Breast epithelium (tissue), 4 donors: Measurements from ENCODE around the gene JCAD. TPM values are rescaled to one million over a fixed set of nuclear protein-coding genes. Genes with fewer than 3 reads are reported as not detected.

ENCODE experiments used
- DNase-seq, 2 donors: peaks; one replicate each; pipeline ENCODE4 v3.0.0-alpha.2; 2019; ENCODE audit warnings: low spot score in 2 of 2
- H3K27ac ChIP-seq, 2 donors: fragments of 200-600 bp; sonication (generic) in 1 of 2; one replicate each; pipeline ENCODE4 v1.5.1; 2016 to 2019; ENCODE audit warnings: mild to moderate bottlenecking in 1 of 2
- H3K27me3 ChIP-seq, 2 donors: fragments of 200-600 bp; sonication (generic) in 1 of 2; one replicate each; pipeline versions ENCODE4 v1.5.1 to v1.6.0; 2017 to 2019; ENCODE audit warnings: control low read depth in 1 of 2, mild to moderate bottlenecking in 1 of 2
- H3K36me3 ChIP-seq: fragments of 200-600 bp; one replicate; pipeline ENCODE4 v1.5.1; 2019
- H3K4me1 ChIP-seq, 2 donors: fragments of 200-600 bp; sonication (generic); one replicate each; pipeline ENCODE4 v1.5.1; 2016 to 2019; ENCODE audit warnings: control low read depth in 1 of 2
- H3K4me3 ChIP-seq, 3 donors: fragments of 200-600 bp; sonication (generic); 1 replicate in 2 of 3; 2 replicates in 1 of 3; pipeline ENCODE4 v1.5.1; 2016 to 2019; ENCODE audit warnings: mild to moderate bottlenecking in 3 of 3, moderate library complexity in 2 of 3
- H3K9me3 ChIP-seq, 2 donors: fragments of 200-600 bp; sonication (generic) in 1 of 2; one replicate each; pipeline ENCODE4 v1.5.1; 2016 to 2019; ENCODE audit warnings: control low read depth in 1 of 2
- POLR2A ChIP-seq: fragments of 450-650 bp; IDR thresholded peaks from one replicate; pipeline ENCODE4 v1.6.1; 2016; ENCODE audit warnings: antibody characterized with exemption, mild to moderate bottlenecking, moderate library complexity
- POLR2AphosphoS5 ChIP-seq, 3 donors: sonication (generic); formaldehyde crosslinking; IDR thresholded peaks; one replicate each; pipeline ENCODE4 v1.6.1; 2017; ENCODE audit warnings: antibody characterized with exemption in 3 of 3
- intact Hi-C: fragments of 100-400 bp; cut with DNase I; formaldehyde crosslinking; loops from one replicate; pipeline ENCODE4 v1.15.1; 2023; ENCODE audit warnings: low total_unique reads
- total RNA-seq, 3 donors: library from RNA; depleted of rRNA; stranded (reverse); fragments of >200 nt; gene quantifications; one replicate each; pipeline ENCODE4 v1.1.0, GENCODE V29; 2016
- TF ChIP-seq, protein P1 (sequence below), 3 donors: fragments of 450-650 bp; IDR thresholded peaks; one replicate each; pipeline ENCODE4 v1.5.1; 2016 to 2017; ENCODE audit warnings: antibody characterized with exemption in 3 of 3, mild to moderate bottlenecking in 3 of 3, moderate library complexity in 3 of 3

JCAD gene
- total RNA-seq, 3 donors from 2014 or later = 11.1 to 69.3 (median 16.1) TPM

DNA sequence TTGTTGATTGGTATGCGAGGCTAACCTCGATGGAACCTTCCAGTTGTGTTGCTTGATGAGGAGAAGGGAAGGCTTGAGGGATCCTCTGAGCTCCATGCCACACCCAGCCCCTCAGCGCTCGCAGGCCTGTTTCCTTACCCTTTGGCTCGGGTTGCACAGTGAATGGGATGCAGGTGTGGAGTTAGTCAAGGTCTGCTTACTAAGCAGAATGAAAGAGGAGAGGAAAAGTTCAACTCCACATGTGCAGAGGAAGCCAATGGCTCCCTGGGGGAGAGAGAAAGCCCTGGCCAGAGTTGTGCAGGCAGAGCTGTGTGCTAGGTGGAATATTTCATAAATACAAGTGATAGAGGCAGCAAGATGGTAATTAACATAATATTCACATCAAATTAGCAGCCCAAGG, 85.5 kb downstream of the JCAD start:
- intact Hi-C loops = no loop called here
- Histone ChIP-seq H3K27ac (no peak overlapping the region), H3K9me3 (no peaks in the 10 kb centered on the region), H3K36me3 (no peaks in the 10 kb centered on the region), H3K27me3 (no peaks in the 10 kb centered on the region), H3K4me1 (no peaks in the 10 kb centered on the region), H3K4me3 (no peak overlapping the region)
- no peak for TF ChIP-seq POLR2A
- TF ChIP-seq, protein P1, sequence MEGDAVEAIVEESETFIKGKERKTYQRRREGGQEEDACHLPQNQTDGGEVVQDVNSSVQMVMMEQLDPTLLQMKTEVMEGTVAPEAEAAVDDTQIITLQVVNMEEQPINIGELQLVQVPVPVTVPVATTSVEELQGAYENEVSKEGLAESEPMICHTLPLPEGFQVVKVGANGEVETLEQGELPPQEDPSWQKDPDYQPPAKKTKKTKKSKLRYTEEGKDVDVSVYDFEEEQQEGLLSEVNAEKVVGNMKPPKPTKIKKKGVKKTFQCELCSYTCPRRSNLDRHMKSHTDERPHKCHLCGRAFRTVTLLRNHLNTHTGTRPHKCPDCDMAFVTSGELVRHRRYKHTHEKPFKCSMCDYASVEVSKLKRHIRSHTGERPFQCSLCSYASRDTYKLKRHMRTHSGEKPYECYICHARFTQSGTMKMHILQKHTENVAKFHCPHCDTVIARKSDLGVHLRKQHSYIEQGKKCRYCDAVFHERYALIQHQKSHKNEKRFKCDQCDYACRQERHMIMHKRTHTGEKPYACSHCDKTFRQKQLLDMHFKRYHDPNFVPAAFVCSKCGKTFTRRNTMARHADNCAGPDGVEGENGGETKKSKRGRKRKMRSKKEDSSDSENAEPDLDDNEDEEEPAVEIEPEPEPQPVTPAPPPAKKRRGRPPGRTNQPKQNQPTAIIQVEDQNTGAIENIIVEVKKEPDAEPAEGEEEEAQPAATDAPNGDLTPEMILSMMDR (IDR thresholded peaks at IDR 0.05) = no peak
- TF ChIP-seq POLR2AphosphoS5 (IDR thresholded peaks at IDR 0.05) = no peak
- DNase-seq = no peak

DNA sequence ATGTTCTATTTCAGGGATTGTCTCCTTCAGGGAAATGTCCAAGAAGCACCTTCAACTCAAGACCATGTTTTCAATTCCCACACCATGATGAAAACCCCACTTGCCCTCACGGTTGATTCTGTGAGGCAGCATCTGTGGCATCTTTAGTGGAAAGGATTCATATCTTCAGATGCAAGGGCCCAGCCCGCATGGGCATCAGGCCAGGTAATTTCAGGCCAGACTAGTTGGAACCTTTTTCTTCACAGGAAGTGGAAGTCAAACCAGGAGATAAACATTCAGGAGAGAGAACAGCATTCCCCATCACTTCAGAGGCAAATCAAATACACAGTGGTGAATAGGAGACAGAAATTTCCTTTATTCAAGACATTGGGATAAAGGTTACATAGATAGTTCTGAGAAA, 88.8 kb downstream of the JCAD start:
- Histone ChIP-seq H3K9me3 (no peaks in the 10 kb centered on the region), H3K27ac (no peak overlapping the region), H3K36me3 (no peaks in the 10 kb centered on the region), H3K4me3 (no peak overlapping the region), H3K27me3 (no peaks in the 10 kb centered on the region), H3K4me1 (no peaks in the 10 kb centered on the region)
- TF ChIP-seq POLR2AphosphoS5 (IDR thresholded peaks at IDR 0.05) (no peak), POLR2A (no peak)
- TF ChIP-seq, protein P1 (IDR thresholded peaks at IDR 0.05) = no peak
- intact Hi-C loops = no loop called here
- DNase-seq = no peak

DNA sequence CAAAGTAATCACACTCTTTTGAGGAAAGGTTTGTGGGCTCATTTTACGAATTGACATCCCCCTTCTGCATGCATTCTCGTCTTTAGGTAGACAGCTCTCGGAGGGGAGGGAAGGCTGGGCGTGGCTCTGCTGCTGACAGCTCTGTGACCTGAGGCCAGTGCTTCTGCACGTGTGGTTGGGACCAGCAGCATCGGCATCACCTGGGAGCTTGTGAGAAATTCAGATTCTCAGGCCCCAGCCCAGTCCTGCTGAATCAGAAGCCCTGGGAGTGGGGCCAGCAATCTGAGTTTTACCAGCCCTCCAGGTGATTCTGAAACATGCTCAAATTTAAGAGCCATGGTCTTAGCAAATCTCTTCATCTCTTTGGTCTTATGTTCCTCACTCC, 89.4 kb downstream of the JCAD start:
- Histone ChIP-seq H3K27me3 (no peaks in the 10 kb centered on the region), H3K27ac (no peak overlapping the region), H3K4me3 (no peak overlapping the region), H3K4me1 (no peaks in the 10 kb centered on the region), H3K9me3 (no peaks in the 10 kb centered on the region), H3K36me3 (no peaks in the 10 kb centered on the region)
- no peak for TF ChIP-seq POLR2A
- TF ChIP-seq, protein P1 (IDR thresholded peaks at IDR 0.05) = no peak
- TF ChIP-seq POLR2AphosphoS5 (IDR thresholded peaks at IDR 0.05) = no peak
- DNase-seq = no peak
- intact Hi-C loops = no loop called here

DNA sequence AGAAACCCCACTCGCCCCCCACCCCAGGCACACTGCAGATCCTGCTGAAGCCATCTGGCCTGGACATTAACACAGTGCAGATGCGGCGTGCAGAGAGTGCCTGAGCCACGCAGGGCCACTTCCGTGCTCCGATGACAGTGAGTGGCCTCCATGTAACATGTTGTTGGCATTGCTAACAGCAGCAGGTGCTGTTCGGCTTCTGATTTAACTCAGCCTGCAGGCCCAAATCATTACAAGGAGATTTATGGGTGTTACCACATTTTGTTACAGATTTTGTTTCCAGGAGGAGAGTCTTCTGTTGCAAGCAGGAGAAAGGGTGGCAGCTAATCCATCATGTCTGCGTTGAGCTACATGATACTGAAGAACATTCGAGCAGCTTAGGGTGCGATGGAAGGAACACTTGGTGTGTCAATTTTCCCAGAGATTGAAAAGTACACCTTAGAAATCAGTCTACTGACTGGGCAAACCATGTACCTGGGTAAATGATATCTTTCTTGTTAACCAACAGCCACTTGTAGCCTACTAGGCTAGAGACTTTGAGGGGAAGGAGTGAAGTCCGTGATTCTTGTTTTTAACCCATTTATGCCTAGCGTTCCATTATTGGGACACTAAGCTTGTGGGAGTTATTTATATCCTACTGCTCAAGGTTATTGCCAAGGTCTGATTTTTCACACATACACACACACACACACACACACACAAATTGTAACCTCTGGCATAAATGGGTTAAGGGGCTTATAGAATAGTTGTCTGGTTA, 90.0 kb downstream of the JCAD start:
- H3K27ac ChIP-seq = no peak overlapping the region
- H3K27me3 ChIP-seq = no peaks in the 10 kb centered on the region
- intact Hi-C loops = no loop called here
- no peaks in the 10 kb centered on the region for H3K36me3 ChIP-seq
- H3K4me1 ChIP-seq = no peaks in the 10 kb centered on the region
- H3K4me3 ChIP-seq = no peak overlapping the region
- H3K9me3 ChIP-seq = no peaks in the 10 kb centered on the region
- no peak for DNase-seq
- no peak for TF ChIP-seq POLR2A
- TF ChIP-seq, protein P1 (IDR thresholded peaks at IDR 0.05) = no peak
- TF ChIP-seq POLR2AphosphoS5 (IDR thresholded peaks at IDR 0.05) = no peak

DNA sequence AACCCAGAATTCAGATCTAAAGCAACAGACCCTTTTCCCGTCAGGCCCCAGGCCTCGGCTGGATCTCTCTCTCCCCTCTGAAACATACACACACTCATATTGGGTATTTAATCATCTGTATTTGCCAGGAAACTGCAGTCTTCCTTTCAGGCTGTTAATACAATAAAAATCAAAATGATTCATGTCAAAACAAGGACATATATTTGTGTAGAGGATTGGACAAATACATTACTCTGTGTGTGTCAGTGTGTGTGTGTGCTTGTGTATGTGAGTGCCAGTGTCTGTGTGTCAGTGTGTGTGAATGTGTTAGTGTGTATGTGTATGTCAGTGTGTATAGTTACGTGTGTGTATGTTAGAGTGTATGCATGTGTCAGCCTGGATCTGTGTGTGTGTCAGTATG, 90.8 kb downstream of the JCAD start:
- no peak overlapping the region for H3K4me3 ChIP-seq
- TF ChIP-seq, protein P1 (IDR thresholded peaks at IDR 0.05) = no peak
- no peak for TF ChIP-seq POLR2A
- no peak for TF ChIP-seq POLR2AphosphoS5 (IDR thresholded peaks at IDR 0.05)
- H3K27me3 ChIP-seq = no peaks in the 10 kb centered on the region
- intact Hi-C loops = no loop called here
- H3K9me3 ChIP-seq = no peaks in the 10 kb centered on the region
- H3K27ac ChIP-seq = no peak overlapping the region
- no peak for DNase-seq
- H3K4me1 ChIP-seq = no peaks in the 10 kb centered on the region
- no peaks in the 10 kb centered on the region for H3K36me3 ChIP-seq
